H1 (cell line): ENCODE measurements around the gene VEZT. TPM values are rescaled to one million over a fixed set of nuclear protein-coding genes. Genes with fewer than 3 reads are reported as not detected.

Experiments used
- CTCF ChIA-PET: fragments of 300-600 bp; sonication (Branson Sonifier 250); formaldehyde crosslinking; loops from one replicate; lab custom pipeline; 2021; ENCODE audit not compliant: partially characterized antibody; lab: Charles Lee
- POLR2A ChIA-PET: fragments of 300-600 bp; sonication (Branson Sonifier 250); formaldehyde crosslinking; loops from one replicate; lab custom pipeline; 2021; ENCODE audit warnings: inconsistent platforms; ENCODE audit not compliant: partially characterized antibody; lab: Charles Lee
- DNase-seq, 2 experiments: peaks; one replicate each; pipeline versions ENCODE4 v3.0.0 to v3.0.0-alpha.2; 2010 to 2022; ENCODE audit warnings: low spot score in 2 of 2, low read depth in 1 of 2, mixed read lengths in 1 of 2
- FAIRE-seq: peaks from 2 replicates; lab custom pipeline; 2011; peaks lifted over from hg19 to GRCh38; lab: Jason Lieb, UNC
- H2AFZ ChIP-seq: 2 replicates; pipeline ENCODE4 v1.8.1; 2012; ENCODE audit warnings: low read length, inconsistent platforms
- H2AK5ac ChIP-seq: 2 replicates; pipeline ENCODE4 v1.6.1; 2013; ENCODE audit warnings: low read depth, low read length
- H2BK120ac ChIP-seq: replicated peaks from 2 replicates; pipeline ENCODE3; 2013; ENCODE audit warnings: low read depth, low read length, inconsistent platforms
- H2BK12ac ChIP-seq: 2 replicates; pipeline ENCODE4 v1.6.1; 2013; ENCODE audit warnings: low read depth, low read length
- H2BK15ac ChIP-seq: 2 replicates; pipeline ENCODE4 v1.6.1; 2013; ENCODE audit warnings: low read length
- H2BK20ac ChIP-seq: 2 replicates; pipeline ENCODE4 v1.6.1; 2013; ENCODE audit warnings: low read length
- H2BK5ac ChIP-seq: 2 replicates; pipeline ENCODE4 v1.6.1; 2013; ENCODE audit warnings: low read depth, low read length
- H3K14ac ChIP-seq: 2 replicates; pipeline ENCODE4 v1.6.1; 2013; ENCODE audit warnings: inconsistent platforms; ENCODE audit not compliant: insufficient read length
- H3K18ac ChIP-seq: 2 replicates; pipeline ENCODE4 v1.6.1; 2013; ENCODE audit warnings: low read length; ENCODE audit errors: extremely low read depth
- H3K23ac ChIP-seq: 2 replicates; pipeline ENCODE4 v1.6.1; 2013; ENCODE audit warnings: inconsistent platforms; ENCODE audit not compliant: insufficient read length
- H3K23me2 ChIP-seq: 2 replicates; pipeline ENCODE4 v1.6.1; 2013; ENCODE audit warnings: low read depth, low read length
- H3K27ac ChIP-seq: 2 replicates; pipeline ENCODE4 v1.6.1; 2011; ENCODE audit warnings: low read depth, low read length, inconsistent platforms
- H3K27me3 ChIP-seq, 4 experiments: replicated peaks in 1 of 4; 1 replicate in 1 of 4; 2 replicates in 3 of 4; pipeline versions ENCODE4 v1.6.1 to v1.8.1; 2011 to 2013; ENCODE audit warnings: low read length in 3 of 4, mild to moderate bottlenecking in 3 of 4, inconsistent platforms in 2 of 4, mixed read lengths in 2 of 4, moderate library complexity in 1 of 4; ENCODE audit not compliant: control insufficient read depth in 3 of 4, insufficient read depth in 3 of 4; ENCODE audit errors: extremely low read depth in 1 of 4
- H3K36me3 ChIP-seq, 4 experiments: 2 replicates each; pipeline versions ENCODE4 v1.6.1 to v1.8.1; 2011 to 2013; ENCODE audit warnings: mild to moderate bottlenecking in 4 of 4, low read length in 3 of 4, moderate library complexity in 2 of 4, control low read depth in 1 of 4, inconsistent platforms in 1 of 4; ENCODE audit not compliant: insufficient read depth in 4 of 4, control insufficient read depth in 2 of 4
- H3K4ac ChIP-seq: replicated peaks from 2 replicates; pipeline ENCODE3; 2013; ENCODE audit warnings: low read length, low read depth, mixed read lengths, inconsistent platforms; ENCODE audit not compliant: insufficient read length
- H3K4me1 ChIP-seq, 4 experiments: replicated peaks in 1 of 4; 1 replicate in 1 of 4; 2 replicates in 3 of 4; pipeline versions ENCODE4 v1.6.1 to v1.8.1; 2011 to 2013; ENCODE audit warnings: low read length in 3 of 4, inconsistent platforms in 2 of 4, mixed read lengths in 1 of 4; ENCODE audit not compliant: insufficient read depth in 4 of 4, control insufficient read depth in 3 of 4
- H3K4me2 ChIP-seq, 2 experiments: 2 replicates each; pipeline versions ENCODE4 v1.6.1 to v1.8.1; 2011 to 2013; ENCODE audit warnings: low read depth in 2 of 2, low read length in 2 of 2, control low read depth in 1 of 2, inconsistent platforms in 1 of 2, mild to moderate bottlenecking in 1 of 2; ENCODE audit not compliant: insufficient read depth in 1 of 2
- H3K4me3 ChIP-seq, 4 experiments: fragments of 200-600, 300-600 bp in 1 of 4; sonication (generic), shearing (Covaris generic), sonication (Bioruptor Twin) in 1 of 4; 2 replicates each; pipeline versions ENCODE4 v1.5.1 to v1.8.1; 2011 to 2016; ENCODE audit warnings: low read length in 4 of 4, low read depth in 3 of 4, control low read depth in 2 of 4, inconsistent platforms in 2 of 4, mild to moderate bottlenecking in 2 of 4, mixed read lengths in 1 of 4, moderate library complexity in 1 of 4; ENCODE audit not compliant: insufficient read depth in 2 of 4; ENCODE audit errors: extremely low read depth in 1 of 4
- H3K56ac ChIP-seq: replicated peaks from 2 replicates; pipeline ENCODE3; 2013; ENCODE audit warnings: low read depth, mild to moderate bottlenecking, mixed read lengths, low read length, inconsistent platforms; ENCODE audit not compliant: insufficient read length
- H3K79me1 ChIP-seq: 2 replicates; pipeline ENCODE4 v1.6.1; 2013; ENCODE audit warnings: low read depth, low read length, control low read depth
- H3K79me2 ChIP-seq, 2 experiments: 2 replicates each; pipeline versions ENCODE4 v1.6.1 to v1.8.1; 2012 to 2013; ENCODE audit warnings: low read length in 2 of 2, mild to moderate bottlenecking in 2 of 2, inconsistent platforms in 1 of 2; ENCODE audit not compliant: insufficient read depth in 2 of 2, control insufficient read depth in 1 of 2
- H3K9ac ChIP-seq, 4 experiments: replicated peaks in 1 of 4; 1 replicate in 1 of 4; 2 replicates in 3 of 4; pipeline versions ENCODE4 v1.6.1 to v1.8.1; 2011 to 2013; ENCODE audit warnings: low read depth in 3 of 4, low read length in 3 of 4, control low read depth in 2 of 4, mild to moderate bottlenecking in 2 of 4, moderate library complexity in 2 of 4, inconsistent platforms in 1 of 4; ENCODE audit errors: extremely low read depth in 1 of 4
- H3K9me3 ChIP-seq, 2 experiments: 2 replicates each; pipeline versions ENCODE4 v1.6.1 to v1.8.1; 2012 to 2013; ENCODE audit warnings: mild to moderate bottlenecking in 2 of 2, moderate library complexity in 2 of 2, control low read depth in 1 of 2, inconsistent platforms in 1 of 2, low read depth in 1 of 2, low read length in 1 of 2, mixed read lengths in 1 of 2; ENCODE audit not compliant: insufficient read depth in 2 of 2
- H4K20me1 ChIP-seq, 2 experiments: replicated peaks in 1 of 2; 2 replicates each; pipeline versions ENCODE3 to v1.8.1; 2011 to 2013; ENCODE audit warnings: inconsistent platforms in 2 of 2, low read length in 2 of 2, mild to moderate bottlenecking in 1 of 2; ENCODE audit not compliant: insufficient read depth in 2 of 2, control insufficient read depth in 1 of 2
- H4K5ac ChIP-seq: 2 replicates; pipeline ENCODE4 v1.6.1; 2013; ENCODE audit warnings: low read length, low read depth, mixed read lengths, inconsistent platforms; ENCODE audit not compliant: insufficient read length
- H4K8ac ChIP-seq: 2 replicates; pipeline ENCODE4 v1.8.0; 2013; ENCODE audit warnings: mild to moderate bottlenecking, moderate library complexity, low read length, inconsistent platforms; ENCODE audit not compliant: insufficient read depth; ENCODE audit errors: extremely low read depth
- H4K91ac ChIP-seq: replicated peaks from 2 replicates; pipeline ENCODE3; 2013; ENCODE audit warnings: low read length, mixed read lengths, inconsistent platforms; ENCODE audit not compliant: insufficient read length
- ASH2L ChIP-seq: fragments of 200-600, 300-600 bp; sonication (generic); IDR thresholded peaks from one replicate; pipeline ENCODE4 v1.7.1; 2017; ENCODE audit warnings: low read length
- CBX5 ChIP-seq: fragments of 300-800, 300-1000 bp; sonication (generic); IDR thresholded peaks from 2 replicates; pipeline ENCODE4 v1.7.1; 2016; ENCODE audit warnings: antibody characterized with exemption, low read length, low read depth
- CBX8 ChIP-seq: fragments of 300-800, 300-1000 bp; sonication (generic); IDR thresholded peaks from 2 replicates; pipeline ENCODE4 v1.7.1; 2016; ENCODE audit warnings: low read depth, low read length, borderline replicate concordance
- EP300 ChIP-seq, 2 experiments: IDR thresholded peaks; 1 replicate in 1 of 2; 2 replicates in 1 of 2; pipeline ENCODE4 v1.6.1; 2011 to 2012; ENCODE audit warnings: low read depth in 2 of 2, low read length in 2 of 2, mild to moderate bottlenecking in 2 of 2, borderline replicate concordance in 1 of 2, inconsistent platforms in 1 of 2, moderate library complexity in 1 of 2
- NRF1 ChIP-seq: IDR thresholded peaks from 2 replicates; pipeline ENCODE4 v1.6.1; 2011; ENCODE audit warnings: mild to moderate bottlenecking, low read depth, low read length, improper control_type of control experiment
- PHF8 ChIP-seq: fragments of 200-600 bp; sonication (generic); conservative IDR thresholded peaks from 2 replicates; pipeline ENCODE4 v1.7.1; 2012; ENCODE audit warnings: low read depth, mild to moderate bottlenecking, inconsistent platforms, low read length, moderate library complexity
- POLR2A ChIP-seq, 2 experiments: IDR thresholded peaks; 1 replicate in 1 of 2; 2 replicates in 1 of 2; pipeline ENCODE4 v1.6.1; 2011; ENCODE audit warnings: low read depth in 2 of 2, low read length in 2 of 2, mild to moderate bottlenecking in 2 of 2; ENCODE audit errors: control extremely low read depth in 1 of 2
- RFX5 ChIP-seq: IDR thresholded peaks from 2 replicates; pipeline ENCODE4 v1.6.1; 2011; ENCODE audit warnings: low read depth, low read length, improper control_type of control experiment, borderline replicate concordance
- RNF2 ChIP-seq: fragments of 200-900, 300-1000 bp; sonication (generic); IDR thresholded peaks from 2 replicates; pipeline ENCODE4 v1.7.1; 2016; ENCODE audit warnings: borderline replicate concordance, low read depth, mild to moderate bottlenecking, antibody characterized with exemption, low read length; ENCODE audit not compliant: poor library complexity, severe bottlenecking; ENCODE audit errors: missing control alignments
- RXRA ChIP-seq: IDR thresholded peaks from 2 replicates; pipeline ENCODE4 v1.6.1; 2011; ENCODE audit warnings: low read depth, mild to moderate bottlenecking, low read length, moderate library complexity; ENCODE audit not compliant: insufficient read depth
- SIN3A ChIP-seq, 2 experiments: IDR thresholded peaks in 1 of 2; conservative IDR thresholded peaks in 1 of 2; 2 replicates each; pipeline ENCODE4 v1.6.1; 2011 to 2012; ENCODE audit warnings: low read length in 2 of 2, improper control_type of control experiment in 1 of 2, low read depth in 1 of 2, mild to moderate bottlenecking in 1 of 2
- SP1 ChIP-seq: IDR thresholded peaks from 2 replicates; pipeline ENCODE4 v1.6.1; 2011; ENCODE audit warnings: low read depth, low read length
- TAF1 ChIP-seq: IDR thresholded peaks from 2 replicates; pipeline ENCODE4 v1.6.1; 2011; ENCODE audit warnings: mild to moderate bottlenecking, low read depth, low read length
- TEAD4 ChIP-seq: IDR thresholded peaks from 2 replicates; pipeline ENCODE4 v1.6.1; 2012; ENCODE audit warnings: low read depth, low read length, inconsistent platforms, mixed read lengths
- YY1 ChIP-seq: IDR thresholded peaks from 2 replicates; pipeline ENCODE4 v1.6.1; 2011; ENCODE audit warnings: low read depth, mild to moderate bottlenecking, low read length
- WGBS, 2 experiments: shearing (Covaris generic) in 1 of 2; methylation state at CpG; one replicate each; pipeline versions ENCODE4 v1.1.6 to v1.1.7; 2013 to 2015; ENCODE audit warnings: low lambda C conversion rate in 2 of 2, mixed read lengths in 2 of 2, inconsistent platforms in 1 of 2, low coverage in 1 of 2, missing lambda C conversion rate in 1 of 2; ENCODE audit not compliant: insufficient replicate concordance in 2 of 2, insufficient coverage in 1 of 2, insufficient read length in 1 of 2; ENCODE audit errors: extremely low coverage in 1 of 2, missing lambda C conversion rate in 1 of 2; 5-methylcytosine and 5-hydroxymethylcytosine counted together
- polyA plus RNA-seq, 7 experiments: library from polyadenylated mRNA; depleted of rRNA in 3 of 7; stranded (reverse) in 5 of 7; unstranded in 2 of 7; fragments of >200 nt in 5 of 7; fragments of 200-250 nt in 2 of 7; gene quantifications; 1 replicate in 5 of 7; 2 replicates in 1 of 7; 4 replicates in 1 of 7; pipeline versions ENCODE4 v1.2.1 to v1.2.3, GENCODE V29; 2011 to 2013; ENCODE audit warnings: missing spikeins in 2 of 7, mixed read lengths in 2 of 7
- total RNA-seq: library from RNA; stranded (reverse); fragmentation: NEBNext Ultra II Directional; extraction: Animal tissue kit (Norgen Biotek cat#: 25700); gene quantifications from 2 replicates; pipeline ENCODE4 v1.2.1, GENCODE V29; 2021

Gene VEZT
- total and polyA plus RNA-seq, 2 of the 8 experiments (the other 6 are each of a cell fraction or from before 2014, with no cell fraction given): 44.0 to 56.1 TPM

- Histone ChIP-seq H2BK20ac (no peak overlapping the region), H4K8ac (no peak overlapping the region), H4K20me1 (no peaks in the 10 kb centered on the region), H3K79me1 (no peaks in the 10 kb centered on the region), H2AFZ (no peak overlapping the region), H3K27me3 (no peaks in the 10 kb centered on the region), H4K91ac (no peak overlapping the region), H3K56ac (no peak overlapping the region), H3K4me1 (no peaks in the 10 kb centered on the region), H2BK5ac (no peak overlapping the region), H3K18ac (no peak overlapping the region), H3K9ac (no peak overlapping the region), H3K36me3 (peaks cover 3 to 59% (median 21%) of the 10 kb centered on the region in 4 experiments; a peak in 5 of 8 replicates), H2AK5ac (no peak overlapping the region), H3K27ac (no peak overlapping the region), H3K23me2 (no peaks in the 10 kb centered on the region), H2BK15ac (no peak overlapping the region), H3K14ac (no peak overlapping the region), H3K4ac (no peak overlapping the region), H2BK120ac (no peak overlapping the region), H3K23ac (no peak overlapping the region), H3K4me3 (no peak overlapping the region), H3K79me2 (no peaks in the 10 kb centered on the region), H3K4me2 (no peak overlapping the region), H2BK12ac (no peak overlapping the region), H4K5ac (no peak overlapping the region), H3K9me3 (no peaks in the 10 kb centered on the region)
- ChIA-PET POLR2A (interaction anchor here (0.6 to 1.5 kb wide), 2 partner anchors 170 to 213 kb away, joined by 3 read pairs; partner anchors contain the start of gene NR2C1), CTCF (interaction anchor here (0.6 kb wide), 1 partner anchor 483 kb away, joined by 3 read pairs; no protein-coding TSS in a partner anchor)
- TF ChIP-seq TEAD4 (no peak), EP300 (IDR thresholded peaks at IDR 0.05; ENCODE audit: borderline replicate concordance in 1 of 2, low read depth in 2 of 2, low read length in 2 of 2) (no peak), SIN3A (conservative IDR thresholded peaks at IDR 0.05 in 1 of 2, IDR thresholded peaks at IDR 0.05 in 1 of 2; ENCODE audit: low read depth in 1 of 2, low read length in 2 of 2) (no peak), RNF2 (no peak), YY1 (no peak), TAF1 (no peak), RFX5 (no peak), PHF8 (no peak), POLR2A (IDR thresholded peaks at IDR 0.05; ENCODE audit: control extremely low read depth in 1 of 2, low read depth in 2 of 2, low read length in 2 of 2) (no peak), NRF1 (no peak), SP1 (no peak), CBX8 (no peak), CBX5 (no peak), ASH2L (no peak), RXRA (no peak)
- WGBS, 2 experiments: 91% methylated on average over 3 of the region's 3 CpGs; no CpG with 5 or more reads in 1 of the 2 experiments
- DNase-seq (no peak), FAIRE-seq (no peak)
Measured at GRCh38 chr12:95286713-95287112, 69.1 kb downstream of the VEZT start.
